ENCODE measurements around the gene RTKN2.

DNA sequence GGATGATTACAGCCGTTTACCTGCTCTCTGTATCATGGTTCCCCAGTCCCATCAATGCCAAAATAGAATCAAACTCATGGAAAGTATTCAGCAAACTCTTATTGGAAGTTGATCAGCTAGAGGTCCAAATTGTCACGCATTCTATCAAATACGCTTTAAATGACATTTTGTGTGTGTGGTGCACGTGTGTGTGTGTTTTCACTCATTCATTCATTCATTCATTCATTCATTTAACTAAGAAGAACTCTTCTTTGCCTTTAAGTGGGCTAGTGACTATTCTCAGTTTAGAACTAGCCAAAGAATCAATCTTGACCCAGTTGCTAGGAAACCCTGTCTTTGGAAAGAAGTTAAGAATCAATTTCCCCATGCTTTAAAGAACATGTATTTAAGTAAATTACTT lies 102.8 kb downstream of the RTKN2 start:
- TF ChIP-seq, protein P1, sequence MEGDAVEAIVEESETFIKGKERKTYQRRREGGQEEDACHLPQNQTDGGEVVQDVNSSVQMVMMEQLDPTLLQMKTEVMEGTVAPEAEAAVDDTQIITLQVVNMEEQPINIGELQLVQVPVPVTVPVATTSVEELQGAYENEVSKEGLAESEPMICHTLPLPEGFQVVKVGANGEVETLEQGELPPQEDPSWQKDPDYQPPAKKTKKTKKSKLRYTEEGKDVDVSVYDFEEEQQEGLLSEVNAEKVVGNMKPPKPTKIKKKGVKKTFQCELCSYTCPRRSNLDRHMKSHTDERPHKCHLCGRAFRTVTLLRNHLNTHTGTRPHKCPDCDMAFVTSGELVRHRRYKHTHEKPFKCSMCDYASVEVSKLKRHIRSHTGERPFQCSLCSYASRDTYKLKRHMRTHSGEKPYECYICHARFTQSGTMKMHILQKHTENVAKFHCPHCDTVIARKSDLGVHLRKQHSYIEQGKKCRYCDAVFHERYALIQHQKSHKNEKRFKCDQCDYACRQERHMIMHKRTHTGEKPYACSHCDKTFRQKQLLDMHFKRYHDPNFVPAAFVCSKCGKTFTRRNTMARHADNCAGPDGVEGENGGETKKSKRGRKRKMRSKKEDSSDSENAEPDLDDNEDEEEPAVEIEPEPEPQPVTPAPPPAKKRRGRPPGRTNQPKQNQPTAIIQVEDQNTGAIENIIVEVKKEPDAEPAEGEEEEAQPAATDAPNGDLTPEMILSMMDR (IDR thresholded peaks at IDR 0.05): no peak
- TF ChIP-seq EZH2 (IDR thresholded peaks at IDR 0.05; ENCODE audit: borderline replicate concordance, insufficient read depth, low read depth, low read length, poor library complexity, severe bottlenecking): no peak
